ENCODE results near the gene DTX2.

The DTX2 gene

GRCh38 chr7:76426246-76426645, 35.3 kb upstream of the DTX2 start:
- Histone ChIP-seq H3K27me3 (peaks cover 3% of the 10 kb centered on the region; the same call in 1 of the 2 replicates), H3K36me3 (no peaks in the 10 kb centered on the region), H3K4me1 (no peaks in the 10 kb centered on the region), H3K4me3 (ENCODE audit: low read depth, low read length) (no peak overlapping the region), H3K9me3 (no peaks in the 10 kb centered on the region)
- no peak for TF ChIP-seq CTCF (IDR thresholded peaks at IDR 0.05; ENCODE audit: low read depth, low read length)
- no peak for DNase-seq

- DNase-seq: no peak
- H3K9me3 ChIP-seq: no peaks in the 10 kb centered on the region
- H3K4me3 ChIP-seq (ENCODE audit: low read depth, low read length): no peak overlapping the region
- H3K4me1 ChIP-seq: no peaks in the 10 kb centered on the region
- H3K36me3 ChIP-seq: no peaks in the 10 kb centered on the region
- no peak for TF ChIP-seq CTCF (IDR thresholded peaks at IDR 0.05; ENCODE audit: low read depth, low read length)
- H3K27me3 ChIP-seq: peaks cover 3% of the 10 kb centered on the region; the same call in 1 of the 2 replicates
Observed at GRCh38 chr7:76427635-76428034, 33.9 kb upstream of the DTX2 start.

- no peaks in the 10 kb centered on the region for H3K9me3 ChIP-seq
- no peak for DNase-seq
- H3K4me1 ChIP-seq: no peaks in the 10 kb centered on the region
- TF ChIP-seq CTCF (IDR thresholded peaks at IDR 0.05; ENCODE audit: low read depth, low read length): no peak
- H3K4me3 ChIP-seq (ENCODE audit: low read depth, low read length): no peak overlapping the region
- H3K36me3 ChIP-seq: no peaks in the 10 kb centered on the region
- H3K27me3 ChIP-seq: peaks cover 2% of the 10 kb centered on the region; the same call in 1 of the 2 replicates
Observed at GRCh38 chr7:76428149-76428823, 33.2 kb upstream of the DTX2 start.

- no peaks in the 10 kb centered on the region for H3K27me3 ChIP-seq
- no peaks in the 10 kb centered on the region for H3K9me3 ChIP-seq
- no peaks in the 10 kb centered on the region for H3K36me3 ChIP-seq
- TF ChIP-seq CTCF (IDR thresholded peaks at IDR 0.05; ENCODE audit: low read depth, low read length): no peak
- H3K4me1 ChIP-seq: no peaks in the 10 kb centered on the region
- no peak for DNase-seq
- no peak overlapping the region for H3K4me3 ChIP-seq (ENCODE audit: low read depth, low read length)
Observed at GRCh38 chr7:76428868-76429805, 32.4 kb upstream of the DTX2 start.

- H3K4me3 ChIP-seq (ENCODE audit: low read depth, low read length): no peak overlapping the region
- H3K27me3 ChIP-seq: no peaks in the 10 kb centered on the region
- TF ChIP-seq CTCF (IDR thresholded peaks at IDR 0.05; ENCODE audit: low read depth, low read length): no peak
- no peaks in the 10 kb centered on the region for H3K36me3 ChIP-seq
- H3K4me1 ChIP-seq: no peaks in the 10 kb centered on the region
- no peaks in the 10 kb centered on the region for H3K9me3 ChIP-seq
- DNase-seq: no peak
Observed at GRCh38 chr7:76430211-76430610, 31.3 kb upstream of the DTX2 start.

- Histone ChIP-seq H3K36me3 (no peaks in the 10 kb centered on the region), H3K4me1 (no peaks in the 10 kb centered on the region), H3K27me3 (no peaks in the 10 kb centered on the region), H3K9me3 (no peaks in the 10 kb centered on the region), H3K4me3 (ENCODE audit: low read depth, low read length) (no peak overlapping the region)
- DNase-seq: no peak
- TF ChIP-seq CTCF (IDR thresholded peaks at IDR 0.05; ENCODE audit: low read depth, low read length): no peak
Observed at GRCh38 chr7:76430836-76431235, 30.7 kb upstream of the DTX2 start.
